Uterus (tissue), 2 donors: Measurements from ENCODE around the gene FGA.

Experiments used
- POLR2A ChIP-seq, 2 donors: fragments of 450-650 bp; IDR thresholded peaks; one replicate each; pipeline ENCODE4 v1.6.1; 2016; ENCODE audit warnings: antibody characterized with exemption in 2 of 2, mild to moderate bottlenecking in 1 of 2, moderate library complexity in 1 of 2
- TF ChIP-seq, protein P1 (sequence below), 4 experiments: fragments of 200-600 bp in 2 of 4; fragments of 450-650 bp in 2 of 4; sonication (generic) in 2 of 4; IDR thresholded peaks; one replicate each; pipeline ENCODE4 v1.5.1; 2016 to 2019; ENCODE audit warnings: antibody characterized with exemption in 4 of 4, mild to moderate bottlenecking in 2 of 4, moderate library complexity in 1 of 4

DNA sequence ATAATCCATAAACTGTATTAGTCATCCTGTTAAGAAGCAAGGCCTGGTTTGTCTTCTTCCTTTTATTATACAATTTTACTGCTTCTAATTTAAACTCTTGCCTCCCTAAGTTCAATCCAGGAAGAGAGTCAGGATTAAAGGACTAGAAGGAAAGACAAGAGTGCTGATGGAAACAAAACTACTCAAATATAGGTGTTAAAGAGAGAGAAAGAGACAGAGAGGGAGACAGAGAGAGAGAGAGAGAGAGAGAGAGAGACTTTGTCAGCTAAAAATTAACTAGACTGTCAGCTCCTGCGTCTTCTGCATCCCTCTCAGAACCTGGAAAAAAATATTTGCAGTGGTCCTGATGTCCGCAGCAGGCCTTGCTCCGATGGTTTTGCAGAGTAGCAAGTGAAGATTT is 35.4 kb upstream of the FGA start:
- TF ChIP-seq, protein P1, sequence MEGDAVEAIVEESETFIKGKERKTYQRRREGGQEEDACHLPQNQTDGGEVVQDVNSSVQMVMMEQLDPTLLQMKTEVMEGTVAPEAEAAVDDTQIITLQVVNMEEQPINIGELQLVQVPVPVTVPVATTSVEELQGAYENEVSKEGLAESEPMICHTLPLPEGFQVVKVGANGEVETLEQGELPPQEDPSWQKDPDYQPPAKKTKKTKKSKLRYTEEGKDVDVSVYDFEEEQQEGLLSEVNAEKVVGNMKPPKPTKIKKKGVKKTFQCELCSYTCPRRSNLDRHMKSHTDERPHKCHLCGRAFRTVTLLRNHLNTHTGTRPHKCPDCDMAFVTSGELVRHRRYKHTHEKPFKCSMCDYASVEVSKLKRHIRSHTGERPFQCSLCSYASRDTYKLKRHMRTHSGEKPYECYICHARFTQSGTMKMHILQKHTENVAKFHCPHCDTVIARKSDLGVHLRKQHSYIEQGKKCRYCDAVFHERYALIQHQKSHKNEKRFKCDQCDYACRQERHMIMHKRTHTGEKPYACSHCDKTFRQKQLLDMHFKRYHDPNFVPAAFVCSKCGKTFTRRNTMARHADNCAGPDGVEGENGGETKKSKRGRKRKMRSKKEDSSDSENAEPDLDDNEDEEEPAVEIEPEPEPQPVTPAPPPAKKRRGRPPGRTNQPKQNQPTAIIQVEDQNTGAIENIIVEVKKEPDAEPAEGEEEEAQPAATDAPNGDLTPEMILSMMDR (IDR thresholded peaks at IDR 0.05), result no peak
- TF ChIP-seq POLR2A (IDR thresholded peaks at IDR 0.05), result no peak
